Thyroid gland (tissue), 4 donors: Measurements from ENCODE around the gene CAPZA1. TPM values are rescaled to one million over a fixed set of nuclear protein-coding genes. Genes with fewer than 3 reads are reported as not detected.

Source experiments
- DNase-seq, 2 donors: peaks; one replicate each; pipeline ENCODE4 v3.0.0-alpha.2; 2019
- H3K27ac ChIP-seq, 3 donors: fragments of 200-600 bp; sonication (generic); 1 replicate in 2 of 3; 2 replicates in 1 of 3; pipeline ENCODE4 v1.5.1; 2016 to 2019; ENCODE audit warnings: mild to moderate bottlenecking in 1 of 3, moderate library complexity in 1 of 3
- H3K27me3 ChIP-seq: fragments of 200-600 bp; sonication (generic); one replicate; pipeline ENCODE4 v1.5.1; 2019
- H3K36me3 ChIP-seq, 2 donors: fragments of 200-600 bp; sonication (generic); one replicate each; pipeline ENCODE4 v1.5.1; 2016 to 2019
- H3K4me1 ChIP-seq, 2 donors: fragments of 200-600 bp; sonication (generic); one replicate each; pipeline ENCODE4 v1.5.1; 2017 to 2019
- H3K4me3 ChIP-seq, 3 donors: fragments of 200-600 bp; sonication (generic); replicated peaks in 1 of 3; 1 replicate in 2 of 3; 2 replicates in 1 of 3; pipeline ENCODE4 v1.5.1; 2016; ENCODE audit warnings: mild to moderate bottlenecking in 1 of 3
- H3K9me3 ChIP-seq: fragments of 200-600 bp; sonication (generic); one replicate; pipeline ENCODE4 v1.5.1; 2017
- POLR2A ChIP-seq, 2 donors: fragments of 450-650 bp; IDR thresholded peaks; one replicate each; pipeline ENCODE4 v1.6.1; 2017; ENCODE audit warnings: antibody characterized with exemption in 2 of 2, mild to moderate bottlenecking in 2 of 2, moderate library complexity in 1 of 2
- WGBS, 2 donors: methylation state at CpG; one replicate each; pipeline ENCODE4 v1.1.5; 2017; 5-methylcytosine and 5-hydroxymethylcytosine counted together
- intact Hi-C: fragments of 100-400 bp; cut with DNase I; formaldehyde crosslinking; loops from one replicate; pipeline ENCODE4 v1.15.1; 2023
- total RNA-seq, 4 donors: library from RNA; depleted of rRNA; stranded (reverse); fragments of >200 nt; gene quantifications; one replicate each; pipeline ENCODE4 v1.2.3, GENCODE V29; 2016
- TF ChIP-seq, protein P1 (sequence below), 6 experiments: fragments of 200-600 bp in 3 of 6; fragments of 450-650 bp in 3 of 6; sonication (generic) in 3 of 6; IDR thresholded peaks; one replicate each; pipeline ENCODE4 v1.5.1; 2016 to 2019; ENCODE audit warnings: antibody characterized with exemption in 6 of 6, mild to moderate bottlenecking in 2 of 6, inconsistent platforms in 1 of 6, moderate library complexity in 1 of 6

The CAPZA1 gene
- total RNA-seq, 4 donors from 2014 or later: 106 to 162 (median 130) TPM

DNA sequence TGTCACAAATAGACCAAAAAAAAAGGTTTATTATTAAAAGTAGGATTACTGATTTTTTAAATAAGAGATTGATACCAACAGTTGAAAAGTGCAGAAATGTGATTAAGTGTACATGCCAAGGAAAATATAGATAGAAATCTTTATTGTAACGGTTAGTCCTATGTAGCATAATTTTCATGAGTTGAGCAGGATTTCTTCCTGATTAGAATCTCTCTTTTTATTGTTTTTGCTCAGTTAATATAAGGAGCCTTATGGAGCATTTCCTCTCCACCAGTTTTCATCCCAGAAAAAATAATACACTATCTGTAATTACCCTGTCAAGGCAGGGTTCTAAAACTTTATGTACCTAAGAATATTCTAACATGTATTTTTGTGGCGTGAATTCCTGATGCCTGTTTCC, 23.4 kb downstream of the CAPZA1 start:
- no peaks in the 10 kb centered on the region for H3K36me3 ChIP-seq
- TF ChIP-seq, protein P1, sequence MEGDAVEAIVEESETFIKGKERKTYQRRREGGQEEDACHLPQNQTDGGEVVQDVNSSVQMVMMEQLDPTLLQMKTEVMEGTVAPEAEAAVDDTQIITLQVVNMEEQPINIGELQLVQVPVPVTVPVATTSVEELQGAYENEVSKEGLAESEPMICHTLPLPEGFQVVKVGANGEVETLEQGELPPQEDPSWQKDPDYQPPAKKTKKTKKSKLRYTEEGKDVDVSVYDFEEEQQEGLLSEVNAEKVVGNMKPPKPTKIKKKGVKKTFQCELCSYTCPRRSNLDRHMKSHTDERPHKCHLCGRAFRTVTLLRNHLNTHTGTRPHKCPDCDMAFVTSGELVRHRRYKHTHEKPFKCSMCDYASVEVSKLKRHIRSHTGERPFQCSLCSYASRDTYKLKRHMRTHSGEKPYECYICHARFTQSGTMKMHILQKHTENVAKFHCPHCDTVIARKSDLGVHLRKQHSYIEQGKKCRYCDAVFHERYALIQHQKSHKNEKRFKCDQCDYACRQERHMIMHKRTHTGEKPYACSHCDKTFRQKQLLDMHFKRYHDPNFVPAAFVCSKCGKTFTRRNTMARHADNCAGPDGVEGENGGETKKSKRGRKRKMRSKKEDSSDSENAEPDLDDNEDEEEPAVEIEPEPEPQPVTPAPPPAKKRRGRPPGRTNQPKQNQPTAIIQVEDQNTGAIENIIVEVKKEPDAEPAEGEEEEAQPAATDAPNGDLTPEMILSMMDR (IDR thresholded peaks at IDR 0.05): no peak
- no peaks in the 10 kb centered on the region for H3K27me3 ChIP-seq
- intact Hi-C loops: no loop called here
- H3K9me3 ChIP-seq: no peaks in the 10 kb centered on the region
- 83 to 88% methylated on average over 2 of the region's 2 CpGs for WGBS, 2 donors
- no peak overlapping the region for H3K27ac ChIP-seq
- DNase-seq: no peak
- H3K4me1 ChIP-seq: peaks cover 0 to 6% of the 10 kb centered on the region in 2 donors
- H3K4me3 ChIP-seq: no peak overlapping the region

GRCh38 chr1:112646225-112646624, 26.6 kb downstream of the CAPZA1 start:
- WGBS, 2 donors: 89 to 97% methylated on average over 4 of the region's 4 CpGs
- peaks cover 0 to 6% of the 10 kb centered on the region in 2 donors for H3K4me1 ChIP-seq
- no peak for DNase-seq
- H3K9me3 ChIP-seq: no peaks in the 10 kb centered on the region
- TF ChIP-seq, protein P1 (IDR thresholded peaks at IDR 0.05): no peak
- no peak for TF ChIP-seq POLR2A (IDR thresholded peaks at IDR 0.05)
- H3K27me3 ChIP-seq: no peaks in the 10 kb centered on the region
- intact Hi-C loops: no loop called here
- H3K4me3 ChIP-seq: no peak overlapping the region
- H3K36me3 ChIP-seq: peaks cover 4 to 9% of the 10 kb centered on the region in 2 donors
- no peak overlapping the region for H3K27ac ChIP-seq

- no peaks in the 10 kb centered on the region for H3K9me3 ChIP-seq
- no peak overlapping the region for H3K27ac ChIP-seq
- WGBS, 2 donors: 90 to 100% methylated on average over 1 of the region's 1 CpG
- H3K4me3 ChIP-seq: no peak overlapping the region
- intact Hi-C loops: no loop called here
- DNase-seq: no peak
- TF ChIP-seq, protein P1 (IDR thresholded peaks at IDR 0.05): no peak
- no peak for TF ChIP-seq POLR2A (IDR thresholded peaks at IDR 0.05)
- H3K36me3 ChIP-seq: peaks cover 4 to 14% of the 10 kb centered on the region in 2 donors
- H3K27me3 ChIP-seq: no peaks in the 10 kb centered on the region
- H3K4me1 ChIP-seq: no peaks in the 10 kb centered on the region
These were observed 31.6 kb downstream of the CAPZA1 start for GRCh38 chr1:112651205-112651604.

DNA sequence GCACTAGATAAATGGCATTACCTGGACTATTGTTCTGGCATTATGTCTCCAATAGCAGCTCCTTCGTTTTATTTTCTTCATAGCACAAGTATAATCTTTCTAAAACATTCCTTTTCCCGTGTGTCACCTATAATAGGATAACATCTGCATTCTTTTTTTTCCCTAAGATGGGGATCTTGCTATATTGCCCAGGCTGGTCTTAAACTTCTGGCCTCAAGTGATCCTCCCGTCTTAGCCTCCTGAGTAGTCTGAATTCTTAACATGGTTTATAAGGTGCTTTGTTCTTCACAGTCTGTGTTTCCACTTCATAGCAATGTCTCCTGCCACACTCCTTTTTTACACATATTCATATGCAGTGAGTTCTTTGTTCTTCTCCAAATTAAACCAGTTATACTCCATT, 46.2 kb downstream of the CAPZA1 start:
- Histone ChIP-seq H3K36me3 (peaks cover 31 to 58% of the 10 kb centered on the region in 2 donors), H3K27ac (no peak overlapping the region), H3K4me1 (no peaks in the 10 kb centered on the region), H3K27me3 (no peaks in the 10 kb centered on the region), H3K9me3 (no peaks in the 10 kb centered on the region), H3K4me3 (no peak overlapping the region)
- no peak for TF ChIP-seq POLR2A (IDR thresholded peaks at IDR 0.05)
- TF ChIP-seq, protein P1 (IDR thresholded peaks at IDR 0.05): no peak
- DNase-seq: no peak
- intact Hi-C loops: no loop called here
- 92 to 95% methylated on average over 3 of the region's 3 CpGs for WGBS, 2 donors

GRCh38 chr1:112666946-112667345, 47.3 kb downstream of the CAPZA1 start:
- intact Hi-C loops: no loop called here
- Histone ChIP-seq H3K36me3 (peaks cover 20 to 50% of the 10 kb centered on the region in 2 donors), H3K4me1 (no peaks in the 10 kb centered on the region), H3K27me3 (no peaks in the 10 kb centered on the region), H3K9me3 (no peaks in the 10 kb centered on the region), H3K4me3 (no peak overlapping the region), H3K27ac (no peak overlapping the region)
- no peak for DNase-seq
- 90 to 96% methylated on average over 2 of the region's 2 CpGs for WGBS, 2 donors
- TF ChIP-seq POLR2A (IDR thresholded peaks at IDR 0.05): no peak
- TF ChIP-seq, protein P1 (IDR thresholded peaks at IDR 0.05): no peak
